HG02884 (cell line): Measurements from ENCODE around the gene MCM9.
"Not testable (repeated sequence)": the region's sequence is repeated elsewhere in the genome, so short reads cannot be mapped to it uniquely, and the experiment has no call there.

ENCODE experiments used
- ATAC-seq: cut with Tn5 transposase; IDR thresholded peaks from one replicate; pipeline ENCODE4 v1.9.1; 2021; ENCODE audit warnings: mild to moderate bottlenecking, moderate library complexity; ENCODE audit not compliant: unreplicated experiment

Gene MCM9

DNA sequence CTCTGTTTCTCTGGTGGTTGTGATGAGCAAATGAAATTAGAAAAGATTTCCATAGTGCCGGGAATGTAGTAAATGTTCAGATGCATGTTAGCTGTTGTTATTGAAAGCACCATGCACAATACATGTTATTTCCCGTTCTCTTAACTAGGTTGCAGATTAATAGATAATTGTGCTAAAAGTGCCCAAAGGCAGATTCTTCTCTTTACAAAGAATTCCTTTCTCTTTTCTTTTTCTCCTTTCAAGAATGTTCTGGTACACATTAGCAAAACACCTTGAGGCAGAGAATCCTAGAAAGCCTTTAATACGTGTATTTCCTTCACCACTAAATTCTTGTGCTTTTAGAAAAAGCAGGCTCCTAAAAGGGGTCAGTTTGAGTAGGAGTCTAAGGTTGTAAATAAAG lies 162.1 kb downstream of the MCM9 start:
- no peak for ATAC-seq

DNA sequence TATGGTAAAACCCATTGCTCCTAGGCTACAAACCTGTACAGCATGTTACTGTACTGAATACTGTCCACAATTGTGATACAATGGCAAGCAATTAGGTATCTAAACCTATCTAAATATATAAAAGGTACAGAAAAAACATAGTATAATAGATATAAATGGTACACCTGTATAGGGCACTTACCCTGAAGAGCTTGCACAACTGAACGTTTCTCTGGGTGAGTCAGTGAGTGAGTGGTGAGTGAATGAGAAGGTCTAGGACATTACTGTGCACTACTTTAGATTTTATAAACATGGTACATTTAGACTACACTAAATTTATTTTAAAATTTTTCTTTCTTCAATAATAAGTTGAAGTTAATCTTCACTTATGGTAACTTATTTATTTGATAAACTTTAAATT lies 163.7 kb downstream of the MCM9 start:
- no peak for ATAC-seq

DNA sequence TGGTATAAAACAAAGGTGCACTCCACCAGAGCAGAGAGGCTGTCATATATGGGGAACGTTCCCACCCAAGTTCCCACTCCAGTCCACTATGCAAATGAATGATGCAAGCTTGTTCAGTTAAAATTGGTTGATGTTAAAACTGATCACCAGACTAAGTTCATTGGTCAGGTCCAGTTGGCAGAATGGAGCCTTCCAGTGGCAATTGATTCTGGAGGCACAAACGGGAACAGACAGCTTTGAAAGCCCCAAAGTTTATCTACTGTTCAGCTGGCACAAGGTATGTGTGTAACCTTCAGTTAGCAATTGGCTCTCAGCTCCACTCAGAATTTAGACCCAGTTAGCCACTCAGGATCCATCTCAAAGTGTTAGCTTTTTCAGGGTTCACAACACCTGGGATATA lies 164.1 kb downstream of the MCM9 start:
- ATAC-seq: no peak

DNA sequence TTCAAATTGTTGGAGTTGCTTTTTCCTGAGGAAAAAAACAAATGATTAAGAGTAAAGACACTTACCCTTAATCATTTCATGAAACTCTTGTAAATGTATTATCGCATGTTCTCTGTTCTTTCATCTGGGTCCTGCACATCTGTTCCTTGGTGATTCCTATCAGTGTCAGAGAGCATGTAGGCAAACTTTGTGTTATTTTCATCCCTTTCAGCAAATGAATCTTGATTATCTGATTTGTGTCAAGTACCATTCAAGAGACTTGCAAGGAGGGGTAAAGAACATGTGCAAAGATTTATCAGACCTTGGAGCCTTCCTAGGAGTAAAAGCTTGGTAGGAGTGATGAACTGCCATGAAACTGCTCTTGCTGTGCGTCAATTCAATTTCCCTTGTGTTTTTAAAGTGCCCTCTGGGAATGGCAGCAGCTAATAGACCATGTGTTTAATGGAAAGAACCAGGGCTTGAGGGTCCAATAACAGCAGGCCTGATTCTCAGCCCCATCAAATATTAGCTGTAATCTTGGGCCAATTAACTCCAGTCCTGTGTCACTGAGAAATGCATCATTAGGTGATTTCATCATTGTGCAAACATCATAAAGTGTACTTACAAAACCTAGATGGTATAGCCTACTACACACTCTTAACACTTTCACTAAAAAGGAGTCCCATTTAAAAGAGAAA lies 164.7 kb downstream of the MCM9 start:
- no peak for ATAC-seq

- ATAC-seq: peak; percentile 43
Observed at GRCh38 chr6:118768904-118769325, 166.0 kb downstream of the MCM9 start.

DNA sequence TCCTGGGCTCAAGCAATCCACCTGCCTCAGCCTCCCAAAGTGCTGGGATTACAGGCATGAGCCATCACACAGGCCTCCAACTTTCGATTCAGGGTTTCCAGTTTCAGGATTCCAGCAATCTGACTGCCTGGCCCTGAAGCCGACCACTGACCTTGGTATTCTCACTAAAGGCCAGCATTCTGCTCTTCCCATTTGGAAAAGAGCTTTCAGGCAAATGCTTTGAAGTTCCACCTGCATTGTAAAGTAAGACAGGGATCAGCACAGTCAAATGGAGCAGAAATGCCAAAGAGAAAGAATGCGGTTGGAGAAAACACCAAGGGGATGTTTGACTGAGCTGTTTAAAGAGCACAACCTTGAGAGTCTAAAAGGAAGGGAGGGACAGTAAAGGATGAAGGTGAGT lies 166.5 kb downstream of the MCM9 start:
- ATAC-seq: no peak

DNA sequence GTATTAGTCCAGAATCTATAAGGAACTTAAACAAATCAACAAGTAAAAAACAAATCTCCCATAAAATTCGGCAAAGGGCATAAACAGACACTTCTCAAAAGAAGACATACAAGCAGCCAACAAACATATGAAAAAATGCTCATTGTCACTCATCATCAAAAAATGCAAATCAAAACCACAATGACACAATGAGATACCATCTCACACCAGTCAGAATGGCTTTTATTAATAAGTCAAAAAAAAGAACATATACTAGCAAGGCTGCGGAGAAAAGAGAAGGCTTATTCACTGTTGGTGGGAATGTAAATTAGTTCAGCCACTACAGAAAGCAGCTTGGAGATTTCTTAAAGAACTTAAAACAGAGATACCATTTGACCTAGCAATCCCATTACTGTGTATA lies 169.6 kb downstream of the MCM9 start:
- ATAC-seq: not testable (repeated sequence)

GRCh38 chr6:118764766-118765165 lies 170.2 kb downstream of the MCM9 start:
- no peak for ATAC-seq
